WI38 (cell line): Measurements from ENCODE around the gene EIF2B4.

ENCODE experiments used
- H3K4me3 ChIP-seq: 2 replicates; pipeline ENCODE4 v1.5.1; 2011; ENCODE audit warnings: low read depth, mild to moderate bottlenecking, control low read depth, low read length
- CTCF ChIP-seq: IDR thresholded peaks from 2 replicates; pipeline ENCODE4 v1.5.1; 2012; ENCODE audit warnings: low read depth, mild to moderate bottlenecking, control low read depth, low read length

Gene EIF2B4

GRCh38 chr2:27376151-27376865, 6.2 kb upstream of the EIF2B4 start:
- no peak overlapping the region for H3K4me3 ChIP-seq
- no peak for TF ChIP-seq CTCF

GRCh38 chr2:27375513-27376099, 5.5 kb upstream of the EIF2B4 start:
- H3K4me3 ChIP-seq = no peak overlapping the region
- TF ChIP-seq CTCF = no peak

GRCh38 chr2:27373567-27373966, 3.4 kb upstream of the EIF2B4 start:
- TF ChIP-seq CTCF = no peak

GRCh38 chr2:27372937-27373336, 2.8 kb upstream of the EIF2B4 start:
- no peak overlapping the region for H3K4me3 ChIP-seq
- no peak for TF ChIP-seq CTCF

More at GRCh38 chr2:27373567-27373966, 3.4 kb upstream of the EIF2B4 start:
- H3K4me3 ChIP-seq = no peak overlapping the region

GRCh38 chr2:27370816-27371620, 880 bp upstream of the EIF2B4 start:
- H3K4me3 ChIP-seq = peak overlapping the region; percentile 94
- no peak for TF ChIP-seq CTCF

DNA sequence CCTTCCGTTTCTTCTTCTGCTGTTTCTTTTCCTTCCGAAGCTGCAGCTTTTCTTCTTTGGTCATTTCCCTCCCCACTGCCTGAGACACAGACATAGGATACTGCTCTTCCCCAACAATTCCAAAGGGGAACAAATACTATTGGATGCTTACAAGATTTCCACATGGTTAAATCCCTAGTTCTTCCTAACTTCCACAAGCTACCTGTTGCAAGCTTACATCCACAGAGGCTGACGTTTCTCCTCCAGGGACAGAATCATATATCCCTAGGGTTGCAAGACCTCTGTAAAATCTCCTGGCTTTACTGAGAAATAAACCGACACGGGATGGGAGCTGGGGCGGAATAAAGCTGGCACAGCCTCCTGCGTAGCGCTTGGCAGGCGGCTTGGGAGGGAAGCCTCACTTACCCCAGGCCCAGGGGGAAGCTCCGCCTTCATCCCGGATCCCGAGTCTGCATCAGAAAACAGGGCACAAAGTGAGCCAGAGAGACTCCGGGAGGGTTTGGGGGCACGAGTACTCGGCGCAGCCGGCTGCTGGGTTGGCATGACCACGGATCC, 590 bp downstream of the EIF2B4 start:
- H3K4me3 ChIP-seq = peak overlapping the region; percentile 94
- TF ChIP-seq CTCF = no peak
